Measurements from ENCODE around the gene RASL10A.

RASL10A gene

GRCh38 chr22:29302402-29302680 lies 13.2 kb downstream of the RASL10A start:
- H3K27me3 Mint-ChIP-seq (ENCODE audit: low read depth, poor library complexity): no peaks in the 10 kb centered on the region
- no peak overlapping the region for H3K4me3 Mint-ChIP-seq
- peaks cover 15% of the 10 kb centered on the region for H3K4me1 Mint-ChIP-seq
- H3K27ac Mint-ChIP-seq: peak overlapping the region; percentile 85
- H3K36me3 Mint-ChIP-seq (ENCODE audit: low read depth): peaks cover 37% of the 10 kb centered on the region
- no peak for DNase-seq
- no peaks in the 10 kb centered on the region for H3K9me3 Mint-ChIP-seq
- TF ChIP-seq, protein P1, sequence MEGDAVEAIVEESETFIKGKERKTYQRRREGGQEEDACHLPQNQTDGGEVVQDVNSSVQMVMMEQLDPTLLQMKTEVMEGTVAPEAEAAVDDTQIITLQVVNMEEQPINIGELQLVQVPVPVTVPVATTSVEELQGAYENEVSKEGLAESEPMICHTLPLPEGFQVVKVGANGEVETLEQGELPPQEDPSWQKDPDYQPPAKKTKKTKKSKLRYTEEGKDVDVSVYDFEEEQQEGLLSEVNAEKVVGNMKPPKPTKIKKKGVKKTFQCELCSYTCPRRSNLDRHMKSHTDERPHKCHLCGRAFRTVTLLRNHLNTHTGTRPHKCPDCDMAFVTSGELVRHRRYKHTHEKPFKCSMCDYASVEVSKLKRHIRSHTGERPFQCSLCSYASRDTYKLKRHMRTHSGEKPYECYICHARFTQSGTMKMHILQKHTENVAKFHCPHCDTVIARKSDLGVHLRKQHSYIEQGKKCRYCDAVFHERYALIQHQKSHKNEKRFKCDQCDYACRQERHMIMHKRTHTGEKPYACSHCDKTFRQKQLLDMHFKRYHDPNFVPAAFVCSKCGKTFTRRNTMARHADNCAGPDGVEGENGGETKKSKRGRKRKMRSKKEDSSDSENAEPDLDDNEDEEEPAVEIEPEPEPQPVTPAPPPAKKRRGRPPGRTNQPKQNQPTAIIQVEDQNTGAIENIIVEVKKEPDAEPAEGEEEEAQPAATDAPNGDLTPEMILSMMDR (IDR thresholded peaks at IDR 0.05): no peak

GRCh38 chr22:29301716-29302401 lies 13.6 kb downstream of the RASL10A start:
- H3K9me3 Mint-ChIP-seq: no peaks in the 10 kb centered on the region

GRCh38 chr22:29300807-29301601 lies 14.5 kb downstream of the RASL10A start:
- peak overlapping the region; percentile 85 for H3K27ac Mint-ChIP-seq
- no peak overlapping the region for H3K4me3 Mint-ChIP-seq
- peaks cover 50% of the 10 kb centered on the region for H3K36me3 Mint-ChIP-seq (ENCODE audit: low read depth)
- H3K9me3 Mint-ChIP-seq: no peaks in the 10 kb centered on the region
- H3K27me3 Mint-ChIP-seq (ENCODE audit: low read depth, poor library complexity): no peaks in the 10 kb centered on the region
- TF ChIP-seq, protein P1 (IDR thresholded peaks at IDR 0.05): no peak
- peaks cover 18% of the 10 kb centered on the region for H3K4me1 Mint-ChIP-seq
- no peak for DNase-seq

More at GRCh38 chr22:29301716-29302401, 13.6 kb downstream of the RASL10A start:
- Mint-ChIP-seq H3K27ac (peak overlapping the region; percentile 85), H3K36me3 (ENCODE audit: low read depth) (peaks cover 42% of the 10 kb centered on the region), H3K27me3 (ENCODE audit: low read depth, poor library complexity) (no peaks in the 10 kb centered on the region), H3K4me3 (no peak overlapping the region), H3K4me1 (peaks cover 19% of the 10 kb centered on the region)
- TF ChIP-seq, protein P1 (IDR thresholded peaks at IDR 0.05): no peak
- no peak for DNase-seq

DNA sequence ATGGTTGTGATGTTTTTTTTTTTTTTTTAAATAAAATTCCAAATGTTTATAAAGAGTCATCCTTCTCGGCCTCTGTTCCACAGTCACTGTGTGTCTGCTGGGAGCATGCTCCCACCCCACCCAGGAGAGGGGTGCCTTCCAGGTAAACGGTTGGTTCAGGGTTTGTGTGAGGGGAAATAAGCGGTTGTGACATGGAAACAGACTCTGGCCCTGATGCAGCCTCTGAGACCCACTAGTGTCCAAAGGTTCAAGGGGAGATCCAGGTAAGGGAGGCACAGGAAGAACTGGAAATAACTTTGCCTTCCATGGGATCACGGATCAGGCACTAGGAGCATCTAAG lies 15.1 kb downstream of the RASL10A start:
- no peaks in the 10 kb centered on the region for H3K27me3 Mint-ChIP-seq (ENCODE audit: low read depth, poor library complexity)
- H3K27ac Mint-ChIP-seq: peak overlapping the region; percentile 31
- no peaks in the 10 kb centered on the region for H3K9me3 Mint-ChIP-seq
- peaks cover 56% of the 10 kb centered on the region for H3K36me3 Mint-ChIP-seq (ENCODE audit: low read depth)
- no peak overlapping the region for H3K4me3 Mint-ChIP-seq
- H3K4me1 Mint-ChIP-seq: peaks cover 15% of the 10 kb centered on the region
- no peak for DNase-seq
- TF ChIP-seq, protein P1 (IDR thresholded peaks at IDR 0.05): no peak

GRCh38 chr22:29299136-29299900 lies 16.2 kb downstream of the RASL10A start:
- Mint-ChIP-seq H3K4me1 (peaks cover 11% of the 10 kb centered on the region), H3K27me3 (ENCODE audit: low read depth, poor library complexity) (no peaks in the 10 kb centered on the region), H3K27ac (peak overlapping the region; percentile 92), H3K9me3 (no peaks in the 10 kb centered on the region), H3K4me3 (no peak overlapping the region), H3K36me3 (ENCODE audit: low read depth) (peaks cover 65% of the 10 kb centered on the region)
- TF ChIP-seq, protein P1 (IDR thresholded peaks at IDR 0.05): no peak
- DNase-seq: no peak
